Subcutaneous adipose tissue (tissue), 4 donors: ENCODE data around the gene VWF. TPM values are rescaled to one million over a fixed set of nuclear protein-coding genes. Genes with fewer than 3 reads are reported as not detected.

Source experiments
- total RNA-seq, 4 donors: library from RNA; depleted of rRNA; stranded (reverse); fragments of >200 nt; gene quantifications; one replicate each; pipeline ENCODE4 v1.1.0, GENCODE V29; 2016
- TF ChIP-seq, protein P1 (sequence below): fragments of 450-650 bp; IDR thresholded peaks from one replicate; pipeline ENCODE4 v1.5.1; 2016; ENCODE audit warnings: low read depth, mild to moderate bottlenecking, control low read depth, antibody characterized with exemption, moderate library complexity

VWF gene
- total RNA-seq, 4 donors from 2014 or later: 132 to 853 (median 240) TPM

GRCh38 chr12:5927732-5928516 is 196.5 kb downstream of the VWF start:
- TF ChIP-seq, protein P1, sequence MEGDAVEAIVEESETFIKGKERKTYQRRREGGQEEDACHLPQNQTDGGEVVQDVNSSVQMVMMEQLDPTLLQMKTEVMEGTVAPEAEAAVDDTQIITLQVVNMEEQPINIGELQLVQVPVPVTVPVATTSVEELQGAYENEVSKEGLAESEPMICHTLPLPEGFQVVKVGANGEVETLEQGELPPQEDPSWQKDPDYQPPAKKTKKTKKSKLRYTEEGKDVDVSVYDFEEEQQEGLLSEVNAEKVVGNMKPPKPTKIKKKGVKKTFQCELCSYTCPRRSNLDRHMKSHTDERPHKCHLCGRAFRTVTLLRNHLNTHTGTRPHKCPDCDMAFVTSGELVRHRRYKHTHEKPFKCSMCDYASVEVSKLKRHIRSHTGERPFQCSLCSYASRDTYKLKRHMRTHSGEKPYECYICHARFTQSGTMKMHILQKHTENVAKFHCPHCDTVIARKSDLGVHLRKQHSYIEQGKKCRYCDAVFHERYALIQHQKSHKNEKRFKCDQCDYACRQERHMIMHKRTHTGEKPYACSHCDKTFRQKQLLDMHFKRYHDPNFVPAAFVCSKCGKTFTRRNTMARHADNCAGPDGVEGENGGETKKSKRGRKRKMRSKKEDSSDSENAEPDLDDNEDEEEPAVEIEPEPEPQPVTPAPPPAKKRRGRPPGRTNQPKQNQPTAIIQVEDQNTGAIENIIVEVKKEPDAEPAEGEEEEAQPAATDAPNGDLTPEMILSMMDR: no peak

DNA sequence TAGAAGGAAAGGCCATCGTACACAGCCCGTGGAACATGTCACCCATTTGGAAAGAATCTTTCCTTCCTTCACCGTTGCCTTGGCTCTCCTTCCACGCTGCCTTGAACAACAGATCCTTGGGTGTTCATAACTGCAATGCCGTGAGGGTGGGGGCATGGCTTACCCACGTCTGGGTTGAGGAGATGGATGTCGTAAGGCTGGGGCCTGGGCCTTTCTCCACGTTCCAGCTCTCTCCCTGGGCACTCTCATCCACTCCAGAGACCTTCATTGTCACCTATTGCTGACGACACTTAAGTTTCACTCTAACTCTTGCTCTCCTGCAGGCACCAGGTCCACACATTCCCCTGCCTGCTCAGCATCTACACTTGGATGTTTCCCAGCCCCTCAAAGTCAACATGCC is 198.8 kb downstream of the VWF start:
- TF ChIP-seq, protein P1: no peak

GRCh38 chr12:5924342-5924741 is 200.1 kb downstream of the VWF start:
- TF ChIP-seq, protein P1: no peak

DNA sequence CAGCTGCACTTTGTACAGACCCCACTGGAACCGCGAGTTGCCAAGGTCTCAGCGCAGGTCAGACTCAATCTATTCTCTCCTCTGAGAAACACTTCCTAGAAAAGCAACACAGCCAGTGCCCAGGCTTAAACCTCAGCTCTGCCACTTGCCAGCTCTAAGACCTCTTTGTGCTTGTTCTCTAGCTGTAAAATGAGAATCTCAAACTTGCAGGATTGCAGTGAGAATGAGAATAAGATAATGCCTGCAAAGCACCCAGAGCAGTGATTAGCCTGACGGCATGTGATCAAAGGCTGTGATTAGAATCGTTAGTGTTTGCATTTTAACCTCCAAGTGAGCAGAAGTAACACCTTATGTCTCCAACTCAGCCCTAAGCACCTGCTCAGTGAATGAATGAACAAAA is 200.7 kb downstream of the VWF start:
- TF ChIP-seq, protein P1: no peak

DNA sequence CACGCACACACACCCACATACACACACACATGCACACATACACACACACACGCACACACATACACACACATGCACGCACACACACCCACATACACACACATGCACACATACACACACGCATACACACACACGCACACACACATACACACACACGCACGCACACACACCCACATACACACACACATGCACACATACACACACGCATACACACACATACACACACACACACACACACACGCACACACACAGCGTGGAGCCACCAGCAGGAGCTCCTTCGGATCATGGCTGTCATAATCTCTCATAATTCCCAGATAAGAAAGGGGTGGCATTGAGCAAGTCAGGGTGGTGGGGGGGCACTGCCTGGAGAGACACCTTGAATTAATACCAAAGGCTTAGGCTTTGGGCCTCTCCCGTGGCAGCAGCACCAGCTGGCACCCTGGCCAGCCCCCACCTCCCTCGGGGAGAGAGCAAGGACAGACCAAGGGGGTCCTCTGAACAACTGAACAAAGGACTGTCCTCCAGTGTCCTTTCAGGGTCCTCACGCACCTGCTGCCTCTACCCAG is 201.3 kb downstream of the VWF start:
- TF ChIP-seq, protein P1: no peak

- TF ChIP-seq, protein P1: no peak
Measured at GRCh38 chr12:5921966-5922899, 202.2 kb downstream of the VWF start.
